ENCODE results near the gene ABLIM1. TPM values are rescaled to one million over a fixed set of nuclear protein-coding genes. Genes with fewer than 3 reads are reported as not detected.
A peak's percentile ranks its signal among the peaks of the same experiment; 100 is the strongest.

ABLIM1 gene
- total and polyA plus RNA-seq, 4 donors, result 13.6 to 117 (median 35.1) TPM

- intact Hi-C loops (cut with DNase I), result no loop called here
Observed at GRCh38 chr10:114504769-114505579, 153.1 kb downstream of the ABLIM1 start.

DNA sequence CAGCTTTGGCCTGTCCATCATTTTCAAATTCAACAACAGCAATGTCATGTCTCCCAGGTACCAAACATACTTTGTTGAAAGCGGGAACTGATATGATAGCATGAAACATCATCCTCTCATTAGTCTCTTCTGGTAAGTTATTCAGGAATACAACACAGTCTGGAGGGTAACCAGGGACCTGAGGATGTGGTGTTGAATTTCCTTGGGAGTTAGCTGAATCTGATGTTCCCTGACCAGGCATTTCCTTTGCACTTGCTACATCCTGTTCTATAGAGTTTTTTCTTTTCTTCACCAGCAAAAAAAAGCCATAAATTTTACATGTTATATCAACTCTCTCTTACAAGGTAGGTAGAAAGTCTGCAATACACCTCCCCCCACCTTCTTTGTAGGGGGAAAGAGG is 156.0 kb downstream of the ABLIM1 start:
- Histone ChIP-seq H3K4me3 (ENCODE audit: low read length in 2 of 2) (no peak overlapping the region), H3K9me3 (ENCODE audit: control insufficient read depth, low read length) (no peaks in the 10 kb centered on the region), H3K36me3 (ENCODE audit: control insufficient read depth in 1 of 2, insufficient read depth in 2 of 2, low read length in 1 of 2) (no peaks in the 10 kb centered on the region), H3K27me3 (ENCODE audit: control insufficient read depth in 1 of 2, insufficient read depth in 2 of 2, low read length in 1 of 2) (no peaks in the 10 kb centered on the region), H3K4me1 (ENCODE audit: control insufficient read depth in 1 of 2, insufficient read depth in 2 of 2, low read length in 2 of 2) (peaks cover 0 to 3% of the 10 kb centered on the region in 2 donors), H3K27ac (ENCODE audit: low read depth in 1 of 2, low read length in 2 of 2) (no peak overlapping the region)
- intact Hi-C loops (cut with DNase I), result no loop called here
- no peak for DNase-seq
- no peak for ATAC-seq (ENCODE audit: low FRiP score)
- WGBS, 2 donors, result 97 to 100% methylated on average over 1 of the region's 1 CpG

More at GRCh38 chr10:114504769-114505579, 153.1 kb downstream of the ABLIM1 start:
- peaks cover 0 to 7% of the 10 kb centered on the region in 2 donors for H3K4me1 ChIP-seq (ENCODE audit: control insufficient read depth in 1 of 2, insufficient read depth in 2 of 2, low read length in 2 of 2)
- no peaks in the 10 kb centered on the region for H3K9me3 ChIP-seq (ENCODE audit: control insufficient read depth, low read length)
- peak; percentile 75 for ATAC-seq (ENCODE audit: low FRiP score)
- H3K4me3 ChIP-seq (ENCODE audit: low read length in 2 of 2), result no peak overlapping the region
- H3K27me3 ChIP-seq (ENCODE audit: control insufficient read depth in 1 of 2, insufficient read depth in 2 of 2, low read length in 1 of 2), result no peaks in the 10 kb centered on the region
- peak in 1 of 2 donors; percentile 60 for DNase-seq
- H3K27ac ChIP-seq (ENCODE audit: low read depth in 1 of 2, low read length in 2 of 2), result peak overlapping the region; percentile 28 to 40
- WGBS, 2 donors, result 3 to 6% methylated on average over 3 of the region's 3 CpGs
- H3K36me3 ChIP-seq (ENCODE audit: control insufficient read depth in 1 of 2, insufficient read depth in 2 of 2, low read length in 1 of 2), result no peaks in the 10 kb centered on the region

DNA sequence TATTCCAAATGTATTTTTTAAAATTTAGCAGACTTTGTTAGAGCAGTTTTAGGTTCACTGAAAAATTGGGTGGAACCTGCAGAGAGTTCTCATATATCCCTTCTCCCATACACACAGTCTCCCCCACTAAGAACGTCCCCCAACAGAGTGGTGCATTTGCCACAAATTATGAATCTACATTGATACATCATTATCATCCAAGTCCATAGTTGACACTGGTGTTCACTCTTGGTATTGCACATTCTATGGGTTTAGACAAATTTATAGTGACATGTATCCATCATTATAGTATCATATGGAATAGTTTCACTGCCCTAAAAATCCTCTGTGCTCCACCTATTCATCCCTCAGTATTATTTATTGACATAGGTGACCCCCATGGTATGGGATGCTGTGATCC is 156.4 kb downstream of the ABLIM1 start:
- Histone ChIP-seq H3K36me3 (ENCODE audit: control insufficient read depth in 1 of 2, insufficient read depth in 2 of 2, low read length in 1 of 2) (no peaks in the 10 kb centered on the region), H3K9me3 (ENCODE audit: control insufficient read depth, low read length) (no peaks in the 10 kb centered on the region), H3K27me3 (ENCODE audit: control insufficient read depth in 1 of 2, insufficient read depth in 2 of 2, low read length in 1 of 2) (no peaks in the 10 kb centered on the region), H3K27ac (ENCODE audit: low read depth in 1 of 2, low read length in 2 of 2) (no peak overlapping the region), H3K4me3 (ENCODE audit: low read length in 2 of 2) (no peak overlapping the region), H3K4me1 (ENCODE audit: control insufficient read depth in 1 of 2, insufficient read depth in 2 of 2, low read length in 2 of 2) (peaks cover 0 to 3% of the 10 kb centered on the region in 2 donors)
- DNase-seq, result no peak
- ATAC-seq (ENCODE audit: low FRiP score), result no peak
- 96 to 99% methylated on average over 1 of the region's 1 CpG for WGBS, 2 donors
- intact Hi-C loops (cut with DNase I), result no loop called here

- DNase-seq (no peak), ATAC-seq (ENCODE audit: low FRiP score) (no peak)
- no peaks in the 10 kb centered on the region for H3K9me3 ChIP-seq (ENCODE audit: control insufficient read depth, low read length)
- H3K27ac ChIP-seq (ENCODE audit: low read depth in 1 of 2, low read length in 2 of 2), result no peak overlapping the region
- intact Hi-C loops (cut with DNase I), result no loop called here
- no peaks in the 10 kb centered on the region for H3K4me1 ChIP-seq (ENCODE audit: control insufficient read depth in 1 of 2, insufficient read depth in 2 of 2, low read length in 2 of 2)
- WGBS, 2 donors, result 63 to 71% methylated on average over 2 of the region's 2 CpGs
- no peaks in the 10 kb centered on the region for H3K27me3 ChIP-seq (ENCODE audit: control insufficient read depth in 1 of 2, insufficient read depth in 2 of 2, low read length in 1 of 2)
- H3K4me3 ChIP-seq (ENCODE audit: low read length in 2 of 2), result no peak overlapping the region
- H3K36me3 ChIP-seq (ENCODE audit: control insufficient read depth in 1 of 2, insufficient read depth in 2 of 2, low read length in 1 of 2), result no peaks in the 10 kb centered on the region
Observed at GRCh38 chr10:114500643-114501042, 157.4 kb downstream of the ABLIM1 start.

GRCh38 chr10:114499630-114500190 is 158.4 kb downstream of the ABLIM1 start:
- 93 to 94% methylated on average over 8 of the region's 8 CpGs for WGBS, 2 donors
- no peaks in the 10 kb centered on the region for H3K9me3 ChIP-seq (ENCODE audit: control insufficient read depth, low read length)
- no peak for DNase-seq

GRCh38 chr10:114499116-114499515 is 159.0 kb downstream of the ABLIM1 start:
- Histone ChIP-seq H3K9me3 (ENCODE audit: control insufficient read depth, low read length) (no peaks in the 10 kb centered on the region), H3K27me3 (ENCODE audit: control insufficient read depth in 1 of 2, insufficient read depth in 2 of 2, low read length in 1 of 2) (no peaks in the 10 kb centered on the region), H3K36me3 (ENCODE audit: control insufficient read depth in 1 of 2, insufficient read depth in 2 of 2, low read length in 1 of 2) (no peaks in the 10 kb centered on the region), H3K4me3 (ENCODE audit: low read length in 2 of 2) (no peak overlapping the region), H3K27ac (ENCODE audit: low read depth in 1 of 2, low read length in 2 of 2) (no peak overlapping the region), H3K4me1 (ENCODE audit: control insufficient read depth in 1 of 2, insufficient read depth in 2 of 2, low read length in 2 of 2) (no peaks in the 10 kb centered on the region)
- ATAC-seq (ENCODE audit: low FRiP score), result no peak
- no peak for DNase-seq
- intact Hi-C loops (cut with DNase I), result no loop called here
- 87 to 88% methylated on average over 2 of the region's 2 CpGs for WGBS, 2 donors

More at GRCh38 chr10:114499630-114500190, 158.4 kb downstream of the ABLIM1 start:
- H3K27ac ChIP-seq (ENCODE audit: low read depth in 1 of 2, low read length in 2 of 2), result no peak overlapping the region
- no peaks in the 10 kb centered on the region for H3K27me3 ChIP-seq (ENCODE audit: control insufficient read depth in 1 of 2, insufficient read depth in 2 of 2, low read length in 1 of 2)
- intact Hi-C loops (cut with DNase I), result no loop called here
- H3K4me1 ChIP-seq (ENCODE audit: control insufficient read depth in 1 of 2, insufficient read depth in 2 of 2, low read length in 2 of 2), result no peaks in the 10 kb centered on the region
- H3K36me3 ChIP-seq (ENCODE audit: control insufficient read depth in 1 of 2, insufficient read depth in 2 of 2, low read length in 1 of 2), result no peaks in the 10 kb centered on the region
- H3K4me3 ChIP-seq (ENCODE audit: low read length in 2 of 2), result no peak overlapping the region
- peak; percentile 52 for ATAC-seq (ENCODE audit: low FRiP score)

DNA sequence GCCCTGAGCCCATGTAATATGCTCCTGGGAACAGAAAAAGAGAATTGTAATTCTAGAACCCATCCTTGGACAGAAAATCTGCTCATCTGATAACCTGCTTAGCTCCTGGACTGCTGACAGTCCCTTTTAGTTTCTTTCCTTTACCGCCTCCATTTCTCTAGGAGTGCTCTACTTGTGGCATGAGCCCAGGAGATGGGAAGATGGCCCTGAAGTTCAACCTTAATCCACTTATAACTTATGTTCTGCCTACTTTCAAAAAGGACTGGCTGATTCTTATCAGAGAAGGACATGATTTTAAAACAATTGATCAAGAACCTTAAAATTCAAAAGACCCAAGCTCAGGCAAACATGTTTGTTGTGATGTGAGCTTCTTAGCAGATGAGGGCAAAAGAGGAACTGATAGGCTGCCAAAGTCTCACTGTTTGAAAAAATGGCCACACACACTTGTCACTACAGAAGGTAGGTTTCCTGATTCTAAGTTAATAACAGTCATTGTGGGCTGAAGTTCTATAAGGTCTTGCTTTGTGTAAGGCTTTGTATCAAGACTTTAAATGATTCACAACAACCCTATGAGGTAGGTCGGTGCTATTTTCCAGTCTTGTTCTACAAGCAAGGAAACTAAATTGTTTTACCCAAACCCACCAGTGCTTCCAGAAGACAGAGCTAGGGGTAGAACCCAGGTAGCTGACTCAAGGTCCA is 159.5 kb downstream of the ABLIM1 start:
- Histone ChIP-seq H3K27ac (ENCODE audit: low read depth in 1 of 2, low read length in 2 of 2) (no peak overlapping the region), H3K27me3 (ENCODE audit: control insufficient read depth in 1 of 2, insufficient read depth in 2 of 2, low read length in 1 of 2) (no peaks in the 10 kb centered on the region), H3K4me3 (ENCODE audit: low read length in 2 of 2) (no peak overlapping the region), H3K36me3 (ENCODE audit: control insufficient read depth in 1 of 2, insufficient read depth in 2 of 2, low read length in 1 of 2) (no peaks in the 10 kb centered on the region), H3K9me3 (ENCODE audit: control insufficient read depth, low read length) (no peaks in the 10 kb centered on the region), H3K4me1 (ENCODE audit: control insufficient read depth in 1 of 2, insufficient read depth in 2 of 2, low read length in 2 of 2) (no peaks in the 10 kb centered on the region)
- intact Hi-C loops (cut with DNase I), result no loop called here
- DNase-seq (no peak), ATAC-seq (ENCODE audit: low FRiP score) (no peak)
- 87 to 90% methylated on average over 2 of the region's 2 CpGs for WGBS, 2 donors

DNA sequence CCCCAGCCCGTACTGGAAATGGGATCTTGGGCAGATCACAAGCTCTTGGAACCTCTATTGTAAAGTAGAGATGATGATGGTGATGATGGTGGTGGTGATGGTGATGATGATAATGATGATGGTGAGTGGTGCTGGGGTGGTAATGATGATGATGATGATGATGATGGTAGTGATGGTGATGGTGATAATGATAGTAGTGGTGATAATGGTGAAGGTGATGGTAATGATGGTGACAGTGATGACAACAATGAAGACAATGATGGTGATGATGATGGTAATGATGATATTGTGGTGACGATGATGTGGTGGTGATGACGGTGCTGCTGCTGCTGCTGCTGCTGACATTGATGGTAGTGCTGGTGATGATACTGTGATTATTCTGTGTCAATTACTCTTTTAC is 162.8 kb downstream of the ABLIM1 start:
- H3K27ac ChIP-seq (ENCODE audit: low read depth in 1 of 2, low read length in 2 of 2), result no peak overlapping the region
- intact Hi-C loops (cut with DNase I), result no loop called here
- WGBS, 2 donors, result 96 to 98% methylated on average over 3 of the region's 3 CpGs
- DNase-seq, result no peak
- peaks cover 0 to 8% of the 10 kb centered on the region in 2 donors for H3K4me1 ChIP-seq (ENCODE audit: control insufficient read depth in 1 of 2, insufficient read depth in 2 of 2, low read length in 2 of 2)
- no peak for ATAC-seq (ENCODE audit: low FRiP score)
- H3K9me3 ChIP-seq (ENCODE audit: control insufficient read depth, low read length), result no peaks in the 10 kb centered on the region
- H3K27me3 ChIP-seq (ENCODE audit: control insufficient read depth in 1 of 2, insufficient read depth in 2 of 2, low read length in 1 of 2), result no peaks in the 10 kb centered on the region
- no peaks in the 10 kb centered on the region for H3K36me3 ChIP-seq (ENCODE audit: control insufficient read depth in 1 of 2, insufficient read depth in 2 of 2, low read length in 1 of 2)
- no peak overlapping the region for H3K4me3 ChIP-seq (ENCODE audit: low read length in 2 of 2)

Data from aorta (tissue), 5 donors.